ENCODE measurements around the gene TXNL4A. TPM values are rescaled to one million over a fixed set of nuclear protein-coding genes. Genes with fewer than 3 reads are reported as not detected.

The TXNL4A gene
- total and polyA plus RNA-seq, 3 donors from 2014 or later: 37.4 to 158 (median 47.0) TPM

- H3K27ac ChIP-seq: peak overlapping the region; percentile 96 to 97
- no peak for DNase-seq
- TF ChIP-seq POLR2A (IDR thresholded peaks at IDR 0.05) (no peak), CTCF (IDR thresholded peaks at IDR 0.05) (no peak)
- peaks cover 3% of the 10 kb centered on the region for H3K4me1 ChIP-seq
- WGBS, 2 donors: 0% methylated on average over 6 of the region's 6 CpGs
- H3K36me3 ChIP-seq (ENCODE audit: low read depth, missing control alignments): no peaks in the 10 kb centered on the region
- H3K4me3 ChIP-seq: peak overlapping the region; percentile 87 to 99
- no peaks in the 10 kb centered on the region for H3K27me3 ChIP-seq
- intact Hi-C loops (cut with DNase I; ENCODE audit: low total_unique reads): no loop called here
- H3K9me3 ChIP-seq: no peaks in the 10 kb centered on the region
Observed at GRCh38 chr18:79987566-79987965, 797 bp downstream of the TXNL4A start.

- TF ChIP-seq CTCF (IDR thresholded peaks at IDR 0.05) (no peak), POLR2A (IDR thresholded peaks at IDR 0.05) (no peak)
- Histone ChIP-seq H3K36me3 (ENCODE audit: low read depth, missing control alignments) (no peaks in the 10 kb centered on the region), H3K4me1 (peaks cover 3% of the 10 kb centered on the region), H3K9me3 (no peaks in the 10 kb centered on the region), H3K4me3 (no peak overlapping the region), H3K27me3 (no peaks in the 10 kb centered on the region), H3K27ac (no peak overlapping the region)
- WGBS, 2 donors: 34 to 42% methylated on average over 7 of the region's 7 CpGs
- intact Hi-C loops (cut with DNase I; ENCODE audit: low total_unique reads): no loop called here
- DNase-seq: no peak
Observed at GRCh38 chr18:79986726-79987125, 1.6 kb downstream of the TXNL4A start.

- intact Hi-C loops (cut with DNase I; ENCODE audit: low total_unique reads): no loop called here
- 90 to 96% methylated on average over 12 of the region's 12 CpGs for WGBS, 2 donors
- peaks cover 3% of the 10 kb centered on the region for H3K4me1 ChIP-seq
Observed at GRCh38 chr18:79985172-79985571, 3.2 kb downstream of the TXNL4A start.

GRCh38 chr18:79983793-79984192 is 4.6 kb downstream of the TXNL4A start:
- intact Hi-C loops (cut with DNase I; ENCODE audit: low total_unique reads): no loop called here
- no peak overlapping the region for H3K4me3 ChIP-seq
- H3K4me1 ChIP-seq: peaks cover 3% of the 10 kb centered on the region
- DNase-seq: no peak
- 92 to 95% methylated on average over 7 of the region's 7 CpGs for WGBS, 2 donors
- no peaks in the 10 kb centered on the region for H3K9me3 ChIP-seq
- no peak for TF ChIP-seq POLR2A (IDR thresholded peaks at IDR 0.05)
- TF ChIP-seq CTCF (IDR thresholded peaks at IDR 0.05): no peak
- H3K27me3 ChIP-seq: no peaks in the 10 kb centered on the region
- H3K36me3 ChIP-seq (ENCODE audit: low read depth, missing control alignments): no peaks in the 10 kb centered on the region
- H3K27ac ChIP-seq: no peak overlapping the region

More at GRCh38 chr18:79985172-79985571, 3.2 kb downstream of the TXNL4A start:
- DNase-seq: no peak
- H3K27ac ChIP-seq: no peak overlapping the region
- H3K36me3 ChIP-seq (ENCODE audit: low read depth, missing control alignments): no peaks in the 10 kb centered on the region
- H3K9me3 ChIP-seq: no peaks in the 10 kb centered on the region
- TF ChIP-seq CTCF (IDR thresholded peaks at IDR 0.05): no peak
- no peak for TF ChIP-seq POLR2A (IDR thresholded peaks at IDR 0.05)
- H3K27me3 ChIP-seq: no peaks in the 10 kb centered on the region
- H3K4me3 ChIP-seq: no peak overlapping the region

GRCh38 chr18:79983253-79983652 is 5.1 kb downstream of the TXNL4A start:
- intact Hi-C loops (cut with DNase I; ENCODE audit: low total_unique reads): no loop called here
- Histone ChIP-seq H3K27ac (no peak overlapping the region), H3K36me3 (ENCODE audit: low read depth, missing control alignments) (no peaks in the 10 kb centered on the region), H3K4me3 (no peak overlapping the region), H3K27me3 (no peaks in the 10 kb centered on the region), H3K9me3 (no peaks in the 10 kb centered on the region), H3K4me1 (peaks cover 3% of the 10 kb centered on the region)
- TF ChIP-seq POLR2A (IDR thresholded peaks at IDR 0.05): no peak
- TF ChIP-seq CTCF (IDR thresholded peaks at IDR 0.05): no peak
- no peak for DNase-seq
- WGBS, 2 donors: 94 to 96% methylated on average over 4 of the region's 4 CpGs

Data from testis (tissue), 3 donors.